Panc1 (cell line): ENCODE results near the gene MN1. TPM values are rescaled to one million over a fixed set of nuclear protein-coding genes. Genes with fewer than 3 reads are reported as not detected.

ENCODE experiments used
- ATAC-seq: fragments of 200-7000 bp; cut with Tn5 transposase; 2 replicates; pipeline ENCODE4 v1.9.1; 2020; ENCODE audit warnings: mild to moderate bottlenecking, moderate library complexity
- BruUV-seq: library from RNA; stranded (reverse); fragments of 400-500 nt; replicated peaks from 2 replicates; lab custom pipeline; 2021; lab: Mats Ljungman, UMichigan
- CTCF ChIA-PET: fragments of 300-600 bp; sonication (Branson Sonifier 250); formaldehyde crosslinking; loops from one replicate; lab custom pipeline; 2022; ENCODE audit warnings: antibody characterized with exemption; lab: Charles Lee
- POLR2A ChIA-PET: fragments of 300-600 bp; sonication (Branson Sonifier 250); formaldehyde crosslinking; loops from one replicate; lab custom pipeline; 2022; ENCODE audit warnings: antibody characterized with exemption; lab: Charles Lee
- DNase-seq: peaks from one replicate; pipeline ENCODE4 v3.0.0-alpha.2; 2010; ENCODE audit warnings: low read depth, low spot score
- H3K27ac ChIP-seq: 2 replicates; pipeline ENCODE4 v1.5.1; 2011; ENCODE audit warnings: mild to moderate bottlenecking, low read length, inconsistent platforms
- H3K27me3 ChIP-seq: fragments of 200-500 bp; sonication (Bioruptor generic); 2 replicates; pipeline ENCODE4 v1.6.0; 2014; ENCODE audit warnings: low read length, inconsistent platforms; ENCODE audit not compliant: control insufficient read depth, insufficient read depth
- H3K36me3 ChIP-seq: fragments of 200-500 bp; sonication (Bioruptor generic); 2 replicates; pipeline ENCODE4 v1.5.1; 2014; ENCODE audit warnings: inconsistent platforms, mild to moderate bottlenecking, low read length, moderate library complexity; ENCODE audit not compliant: control insufficient read depth, insufficient read depth
- H3K4me1 ChIP-seq: 2 replicates; pipeline ENCODE4 v1.5.1; 2011; ENCODE audit warnings: inconsistent platforms, mild to moderate bottlenecking, low read length, moderate library complexity; ENCODE audit not compliant: control insufficient read depth, insufficient read depth
- H3K4me3 ChIP-seq, 2 experiments: 2 replicates each; pipeline ENCODE4 v1.5.1; 2011 to 2012; ENCODE audit warnings: low read depth in 2 of 2, low read length in 2 of 2, mild to moderate bottlenecking in 2 of 2, inconsistent platforms in 1 of 2, moderate library complexity in 1 of 2
- H3K9me3 ChIP-seq: fragments of 200-500 bp; sonication (Bioruptor generic); 2 replicates; pipeline ENCODE4 v1.5.1; 2014; ENCODE audit warnings: low read depth, mild to moderate bottlenecking, inconsistent platforms, low read length, moderate library complexity; ENCODE audit not compliant: control insufficient read depth, insufficient read depth
- CTCF ChIP-seq: fragments of 450-650 bp; IDR thresholded peaks from 2 replicates; pipeline ENCODE4 v1.5.1; 2017; ENCODE audit warnings: mild to moderate bottlenecking
- POLR2AphosphoS5 ChIP-seq: IDR thresholded peaks from 2 replicates; pipeline ENCODE4 v1.6.1; 2012; ENCODE audit warnings: mild to moderate bottlenecking, low read depth, low read length, moderate library complexity
- REST ChIP-seq, 2 experiments: IDR thresholded peaks; 2 replicates each; pipeline ENCODE4 v1.6.1; 2011 to 2012; ENCODE audit warnings: low read depth in 2 of 2, control low read depth in 1 of 2, low read length in 1 of 2, mild to moderate bottlenecking in 1 of 2, moderate library complexity in 1 of 2; ENCODE audit not compliant: insufficient read depth in 1 of 2
- SIN3A ChIP-seq: IDR thresholded peaks from 2 replicates; pipeline ENCODE4 v1.6.1; 2012; ENCODE audit warnings: low read depth, mild to moderate bottlenecking, low read length, moderate library complexity, borderline replicate concordance; ENCODE audit not compliant: insufficient read depth
- TCF7L2 ChIP-seq: IDR thresholded peaks from 2 replicates; pipeline ENCODE4 v1.6.1; 2011; ENCODE audit warnings: mild to moderate bottlenecking, low read depth, low read length, inconsistent platforms
- in situ Hi-C: cut with HindIII; loops from 2 replicates; pipeline ENCODE4 v1.10.0; 2016; ENCODE audit warnings: low sequenced_read_pairs, low pct_unique_long_range_greater_than_20kb
- intact Hi-C: fragments of 100-400 bp; cut with micrococcal nuclease; formaldehyde crosslinking; loops from one replicate; pipeline ENCODE4 v1.10.0; 2022; ENCODE audit not compliant: unreplicated experiment
- total RNA-seq: library from RNA; stranded (reverse); gene quantifications from one replicate; pipeline ENCODE4 v1.2.1, GENCODE V29; 2021; ENCODE audit not compliant: unreplicated experiment

MN1 gene
- total RNA-seq, 1 experiment from 2014 or later, result 0.51 TPM

GRCh38 chr22:27779643-27780042, 21.9 kb downstream of the MN1 start:
- Histone ChIP-seq H3K4me1 (no peaks in the 10 kb centered on the region), H3K27ac (no peak overlapping the region), H3K9me3 (no peaks in the 10 kb centered on the region), H3K36me3 (no peaks in the 10 kb centered on the region), H3K4me3 (no peak overlapping the region), H3K27me3 (no peaks in the 10 kb centered on the region)
- TF ChIP-seq CTCF (no peak), POLR2AphosphoS5 (no peak), TCF7L2 (no peak), REST (IDR thresholded peaks at IDR 0.05; ENCODE audit: insufficient read depth in 1 of 2, low read depth in 2 of 2, low read length in 1 of 2) (no peak), SIN3A (no peak)
- ChIA-PET POLR2A (no interaction called here), CTCF (no interaction called here)
- DNase-seq, result no peak
- intact Hi-C loops (no loop called here), in situ Hi-C loops (no loop called here)
- no peak for ATAC-seq
- no TSS peak for BruUV-seq

- H3K27ac ChIP-seq, result no peak overlapping the region
- intact Hi-C loops, result no loop called here
- no peaks in the 10 kb centered on the region for H3K36me3 ChIP-seq
- in situ Hi-C loops, result no loop called here
- H3K4me3 ChIP-seq, result no peak overlapping the region
- H3K4me1 ChIP-seq, result no peaks in the 10 kb centered on the region
- ChIA-PET POLR2A (no interaction called here), CTCF (no interaction called here)
- TF ChIP-seq REST (IDR thresholded peaks at IDR 0.05; ENCODE audit: insufficient read depth in 1 of 2, low read depth in 2 of 2, low read length in 1 of 2) (no peak), POLR2AphosphoS5 (no peak), TCF7L2 (no peak), CTCF (no peak), SIN3A (no peak)
- no peaks in the 10 kb centered on the region for H3K27me3 ChIP-seq
- ATAC-seq (no peak), DNase-seq (no peak)
- no TSS peak for BruUV-seq
- no peaks in the 10 kb centered on the region for H3K9me3 ChIP-seq
Measured at GRCh38 chr22:27778294-27779090, 23.1 kb downstream of the MN1 start.
